HepG2 (cell line): Measurements from ENCODE around the gene NSUN5. TPM values are rescaled to one million over a fixed set of nuclear protein-coding genes. Genes with fewer than 3 reads are reported as not detected.

Experiments used
- BRD4 ChIP-seq: sonication (generic); formaldehyde crosslinking; IDR thresholded peaks from 2 replicates; pipeline ENCODE4 v1.4.0; 2020; ENCODE audit warnings: missing genetic modification reagents
- CREM ChIP-seq, 2 experiments: sonication (generic) in 1 of 2; formaldehyde crosslinking in 1 of 2; IDR thresholded peaks; 2 replicates each; pipeline versions ENCODE4 v1.4.0 to v1.6.1; 2016 to 2020; ENCODE audit warnings: antibody characterized with exemption in 1 of 2, mild to moderate bottlenecking in 1 of 2, missing genetic modification reagents in 1 of 2
- FOXJ3 ChIP-seq: sonication (generic); formaldehyde crosslinking; IDR thresholded peaks from 2 replicates; pipeline ENCODE4 v1.4.0; 2020; ENCODE audit warnings: missing genetic modification reagents, mild to moderate bottlenecking, borderline replicate concordance
- GLI4 ChIP-seq: sonication (generic); formaldehyde crosslinking; IDR thresholded peaks from 2 replicates; pipeline ENCODE4 v1.5.1; 2020; ENCODE audit warnings: missing genetic modification reagents, mild to moderate bottlenecking, moderate library complexity, borderline replicate concordance
- HDAC2 ChIP-seq: sonication (generic); formaldehyde crosslinking; IDR thresholded peaks from 2 replicates; pipeline ENCODE4 v1.4.0; 2020; ENCODE audit warnings: missing genetic modification reagents
- IKZF4 ChIP-seq: sonication (generic); formaldehyde crosslinking; IDR thresholded peaks from 2 replicates; pipeline ENCODE4 v1.5.1; 2020; ENCODE audit warnings: borderline replicate concordance, mild to moderate bottlenecking, low read depth, missing genetic modification reagents; ENCODE audit errors: not compliant biosample characterization
- KLF16 ChIP-seq, 2 experiments: sonication (generic) in 1 of 2; formaldehyde crosslinking in 1 of 2; IDR thresholded peaks; 2 replicates each; pipeline versions ENCODE4 v1.6.1 to v1.8.0; 2016 to 2023; ENCODE audit warnings: missing genetic modification reagents in 2 of 2, missing compliant biosample characterization in 1 of 2
- MIXL1 ChIP-seq: IDR thresholded peaks from 2 replicates; pipeline ENCODE4 v1.6.1; 2016
- MYPOP ChIP-seq: sonication (generic); formaldehyde crosslinking; IDR thresholded peaks from 2 replicates; pipeline ENCODE4 v1.8.1; 2023; ENCODE audit warnings: mild to moderate bottlenecking, moderate library complexity, missing genetic modification reagents
- NFE2 ChIP-seq: sonication (generic); formaldehyde crosslinking; IDR thresholded peaks from 2 replicates; pipeline ENCODE4 v1.4.0; 2020; ENCODE audit warnings: missing genetic modification reagents
- NFKBIZ ChIP-seq: IDR thresholded peaks from 2 replicates; pipeline ENCODE4 v1.6.1; 2018; ENCODE audit warnings: missing genetic modification reagents, missing compliant biosample characterization
- NRL ChIP-seq: sonication (generic); formaldehyde crosslinking; IDR thresholded peaks from 2 replicates; pipeline ENCODE4 v1.5.0; 2020; ENCODE audit warnings: missing genetic modification reagents, mild to moderate bottlenecking, moderate library complexity, borderline replicate concordance
- RXRA ChIP-seq: sonication (generic); formaldehyde crosslinking; IDR thresholded peaks from 2 replicates; pipeline ENCODE4 v1.5.1; 2020; ENCODE audit warnings: missing genetic modification reagents
- SMAD3 ChIP-seq: sonication (generic); formaldehyde crosslinking; IDR thresholded peaks from 2 replicates; pipeline ENCODE4 v1.4.0; 2020; ENCODE audit warnings: missing genetic modification reagents
- SNAPC4 ChIP-seq: sonication (generic); formaldehyde crosslinking; IDR thresholded peaks from 2 replicates; pipeline ENCODE4 v1.4.0; 2020; ENCODE audit warnings: mild to moderate bottlenecking, missing genetic modification reagents
- SOX13 ChIP-seq, 3 experiments: fragments of 450-650 bp in 1 of 3; sonication (generic) in 1 of 3; formaldehyde crosslinking in 1 of 3; IDR thresholded peaks in 2 of 3; conservative IDR thresholded peaks in 1 of 3; 2 replicates each; pipeline versions ENCODE4 v1.5.0 to v1.6.1; 2016 to 2020; ENCODE audit warnings: antibody characterized with exemption in 1 of 3, mild to moderate bottlenecking in 1 of 3, missing compliant biosample characterization in 1 of 3, missing genetic modification reagents in 1 of 3, moderate library complexity in 1 of 3
- WIZ ChIP-seq: sonication (generic); formaldehyde crosslinking; IDR thresholded peaks from 2 replicates; pipeline ENCODE4 v1.5.1; 2020; ENCODE audit warnings: mild to moderate bottlenecking, missing genetic modification reagents
- ZNF121 ChIP-seq: sonication (generic); formaldehyde crosslinking; IDR thresholded peaks from 2 replicates; pipeline ENCODE4 v1.5.0; 2020; ENCODE audit warnings: mild to moderate bottlenecking, missing genetic modification reagents
- ZNF569 ChIP-seq: sonication (generic); formaldehyde crosslinking; IDR thresholded peaks from 2 replicates; pipeline ENCODE4 v1.5.0; 2020; ENCODE audit warnings: mild to moderate bottlenecking, missing genetic modification reagents, moderate library complexity, borderline replicate concordance
- ZNF83 ChIP-seq: sonication (generic); formaldehyde crosslinking; IDR thresholded peaks from 2 replicates; pipeline ENCODE4 v1.4.0; 2020; ENCODE audit warnings: missing genetic modification reagents, mild to moderate bottlenecking, borderline replicate concordance
- ZSCAN20 ChIP-seq: sonication (generic); formaldehyde crosslinking; IDR thresholded peaks from 2 replicates; pipeline ENCODE4 v1.4.0; 2020; ENCODE audit warnings: missing genetic modification reagents, mild to moderate bottlenecking, borderline replicate concordance
- ZSCAN22 ChIP-seq: sonication (generic); formaldehyde crosslinking; IDR thresholded peaks from 2 replicates; pipeline ENCODE4 v1.4.0; 2020; ENCODE audit warnings: mild to moderate bottlenecking, missing genetic modification reagents
- polyA plus RNA-seq, 8 experiments: library from polyadenylated mRNA; depleted of rRNA in 3 of 8; stranded (reverse) in 7 of 8; unstranded in 1 of 8; fragments of >200 nt; fragmentation: Illumina TruSeq in 4 of 8; extraction: Trizol in 4 of 8; gene quantifications; 2 replicates each; pipeline versions ENCODE4 v1.2.1 to v1.2.3, GENCODE V29; 2011 to 2016; ENCODE audit warnings: low read depth in 4 of 8, missing spikeins in 1 of 8, mixed read lengths in 1 of 8; ENCODE audit not compliant: insufficient read depth in 1 of 8
- total RNA-seq, 5 experiments: library from RNA; depleted of rRNA; stranded (reverse); fragments of >200 nt; fragmentation: Illumina TruSeq; extraction: Trizol; gene quantifications; 2 replicates each; pipeline ENCODE4 v1.2.3, GENCODE V29; 2016; ENCODE audit warnings: low read depth in 1 of 5

The NSUN5 gene
- total and polyA plus RNA-seq, 2 of the 13 experiments (the other 11 are each of a cell fraction or from before 2014, with no cell fraction given): 19.9 to 35.8 TPM

GRCh38 chr7:73343671-73344380 lies 35.2 kb upstream of the NSUN5 start (continued):
- no peak for TF ChIP-seq MYPOP (CRISPR knock-in tag)
- TF ChIP-seq BRD4: no peak
- no peak for TF ChIP-seq SMAD3 (CRISPR knock-in tag)
- no peak for TF ChIP-seq IKZF4 (CRISPR knock-in tag)
- TF ChIP-seq WIZ (CRISPR knock-in tag): no peak
- TF ChIP-seq ZNF121: no peak
- TF ChIP-seq RXRA (CRISPR knock-in tag): no peak
- TF ChIP-seq CREM (IDR thresholded peaks at IDR 0.05): peak; percentile 17; the same call in 1 of the 2 replicates
- TF ChIP-seq CREM (CRISPR knock-in tag; IDR thresholded peaks at IDR 0.05): no peak
- no peak for TF ChIP-seq FOXJ3
- no peak for TF ChIP-seq GLI4 (CRISPR knock-in tag)
- TF ChIP-seq NRL (CRISPR knock-in tag): no peak
- no peak for TF ChIP-seq SNAPC4 (CRISPR knock-in tag)
- TF ChIP-seq SOX13 (IDR thresholded peaks at IDR 0.05): no peak
- peak in 1 of 2 experiments; percentile 50; a peak in 1 of 4 replicates for TF ChIP-seq SOX13 (CRISPR knock-in tag; conservative IDR thresholded peaks at IDR 0.05 in 1 of 2, IDR thresholded peaks at IDR 0.05 in 1 of 2)
- TF ChIP-seq ZSCAN22: no peak
- TF ChIP-seq ZSCAN20 (CRISPR knock-in tag): no peak
- TF ChIP-seq HDAC2 (CRISPR knock-in tag): peak; percentile 52; the same call in 1 of the 2 replicates
- TF ChIP-seq KLF16 (CRISPR knock-in tag; IDR thresholded peaks at IDR 0.05): no peak
- no peak for TF ChIP-seq ZNF569 (CRISPR knock-in tag)
- TF ChIP-seq MIXL1: no peak; the same call in 1 of the 2 replicates
- TF ChIP-seq NFE2 (CRISPR knock-in tag): no peak
- TF ChIP-seq ZNF83: no peak
- TF ChIP-seq NFKBIZ (CRISPR knock-in tag): no peak
